GM12878 (cell line): ENCODE measurements around the gene AP1G2. TPM values are rescaled to one million over a fixed set of nuclear protein-coding genes. Genes with fewer than 3 reads are reported as not detected.

Experiments
- ATAC-seq: fragments of 200-7000 bp; cut with Tn5 transposase; 3 replicates; pipeline ENCODE4 v1.9.1; 2020; ENCODE audit warnings: mild to moderate bottlenecking, moderate library complexity
- BruUV-seq: library from RNA; stranded (reverse); fragments of 400-500 nt; replicated peaks from 2 replicates; lab custom pipeline; 2021; lab: Mats Ljungman, UMichigan
- CTCF ChIA-PET: fragments of 300-600 bp; sonication (Branson Sonifier 250); formaldehyde crosslinking; extraction: SDS; loops from one replicate; lab custom pipeline; 2021; ENCODE audit warnings: inconsistent platforms; lab: Yijun Ruan, JAX
- POLR2A ChIA-PET: fragments of 350-600 bp; formaldehyde crosslinking; extraction: SDS; loops from one replicate; lab custom pipeline; 2021; ENCODE audit warnings: inconsistent platforms; lab: Charles Lee
- RAD21 ChIA-PET: fragments of 300-600 bp; sonication (Branson Sonifier 250); formaldehyde crosslinking; loops from one replicate; lab custom pipeline; 2023; ENCODE audit warnings: antibody characterized with exemption; ENCODE audit not compliant: unreplicated experiment; lab: Charles Lee
- SMC1A ChIA-PET: fragments of 300-600 bp; sonication (Branson Sonifier 250); formaldehyde crosslinking; loops from one replicate; lab custom pipeline; 2023; ENCODE audit not compliant: unreplicated experiment, uncharacterized antibody; lab: Charles Lee
- DNase-seq: peaks from one replicate; pipeline ENCODE4 v3.0.0-alpha.2; 2011; ENCODE audit warnings: low read depth, low spot score
- FAIRE-seq: peaks from 3 replicates; lab custom pipeline; 2011; peaks lifted over from hg19 to GRCh38; lab: Jason Lieb, UNC
- H2AFZ ChIP-seq: 2 replicates; pipeline ENCODE4 v1.6.0; 2011; ENCODE audit warnings: low read depth, low read length, control low read depth; ENCODE audit not compliant: control insufficient read depth
- H3K27ac ChIP-seq: 2 replicates; pipeline ENCODE4 v1.5.1; 2011; ENCODE audit warnings: control low read depth; ENCODE audit not compliant: control insufficient read depth, insufficient read depth
- H3K27me3 ChIP-seq, 2 experiments: replicated peaks in 1 of 2; 2 replicates each; pipeline versions ENCODE4 v1.6.0 to v1.6.1; 2011; ENCODE audit warnings: low read length in 1 of 2; ENCODE audit not compliant: control insufficient read depth in 2 of 2, insufficient read depth in 2 of 2
- H3K36me3 ChIP-seq, 2 experiments: 2 replicates each; pipeline ENCODE4 v1.5.1; 2011; ENCODE audit warnings: low read length in 1 of 2; ENCODE audit not compliant: control insufficient read depth in 2 of 2, insufficient read depth in 2 of 2
- H3K4me1 ChIP-seq: 2 replicates; pipeline ENCODE4 v1.6.1; 2011; ENCODE audit warnings: mild to moderate bottlenecking, low read length, moderate library complexity, mixed read lengths; ENCODE audit not compliant: control insufficient read depth, insufficient read depth
- H3K4me2 ChIP-seq: 2 replicates; pipeline ENCODE4 v1.6.0; 2011; ENCODE audit warnings: control low read depth; ENCODE audit not compliant: control insufficient read depth, insufficient read depth
- H3K4me3 ChIP-seq: fragments of 200-600 bp; sonication (generic); 2 replicates; pipeline ENCODE4 v1.5.1; 2016
- H3K79me2 ChIP-seq: 2 replicates; pipeline ENCODE4 v1.6.0; 2011; ENCODE audit warnings: low read length; ENCODE audit not compliant: control insufficient read depth, insufficient read depth
- H3K9ac ChIP-seq: 2 replicates; pipeline ENCODE4 v1.8.0; 2011; ENCODE audit warnings: low read length, control low read depth, mixed read lengths; ENCODE audit not compliant: control insufficient read depth, insufficient read depth
- H3K9me3 ChIP-seq: replicated peaks from 3 replicates; pipeline ENCODE4 v1.5.1; 2011; ENCODE audit warnings: mild to moderate bottlenecking, low read length; ENCODE audit not compliant: control insufficient read depth, insufficient read depth
- H4K20me1 ChIP-seq: 2 replicates; pipeline ENCODE4 v1.6.0; 2011; ENCODE audit not compliant: control insufficient read depth, insufficient read depth
- ATF3 ChIP-seq: IDR thresholded peaks from 2 replicates; pipeline ENCODE4 v1.6.1; 2011; ENCODE audit warnings: low read depth, mild to moderate bottlenecking, low read length, moderate library complexity, borderline replicate concordance; ENCODE audit errors: extremely low read depth
- CBX5 ChIP-seq: sonication (generic); IDR thresholded peaks from 2 replicates; pipeline ENCODE4 v1.6.1; 2016; ENCODE audit warnings: low read depth, moderate library complexity, mild to moderate bottlenecking, inconsistent platforms
- ELK1 ChIP-seq: IDR thresholded peaks from 2 replicates; pipeline ENCODE4 v1.6.1; 2012; ENCODE audit warnings: low read depth, low read length, improper control_type of control experiment
- HCFC1 ChIP-seq: fragments of 150-350 bp; IDR thresholded peaks from 2 replicates; pipeline ENCODE4 v1.6.1; 2014; ENCODE audit warnings: low read length
- HDAC6 ChIP-seq: fragments of 200-600 bp; sonication (generic); IDR thresholded peaks from one replicate; pipeline ENCODE4 v1.8.0; 2017; ENCODE audit warnings: antibody characterized with exemption; ENCODE audit not compliant: unreplicated experiment
- IKZF1 ChIP-seq: fragments of 450-650 bp; conservative IDR thresholded peaks from 2 replicates; pipeline ENCODE4 v1.6.1; 2017; ENCODE audit warnings: antibody characterized with exemption, mild to moderate bottlenecking
- KAT2A ChIP-seq: conservative IDR thresholded peaks from 2 replicates; pipeline ENCODE4 v1.6.1; 2011; ENCODE audit warnings: low read depth, low read length; ENCODE audit not compliant: control insufficient read depth
- KDM1A ChIP-seq: fragments of 200-600 bp; sonication (generic); IDR thresholded peaks from 2 replicates; pipeline ENCODE4 v1.6.1; 2016; ENCODE audit warnings: borderline replicate concordance
- MTA3 ChIP-seq: IDR thresholded peaks from 2 replicates; pipeline ENCODE4 v1.6.1; 2012; ENCODE audit warnings: low read length, inconsistent platforms, borderline replicate concordance
- NR2C2 ChIP-seq: IDR thresholded peaks from 2 replicates; pipeline ENCODE4 v1.6.1; 2011; ENCODE audit warnings: borderline replicate concordance, low read depth; ENCODE audit not compliant: control insufficient read depth, insufficient read length
- RELA ChIP-seq: fragments of 450-650 bp; IDR thresholded peaks from 2 replicates; pipeline ENCODE4 v1.8.0; 2014; ENCODE audit warnings: borderline replicate concordance; ENCODE audit not compliant: partially characterized antibody
- SIX5 ChIP-seq: IDR thresholded peaks from 2 replicates; pipeline ENCODE4 v1.6.1; 2011; ENCODE audit warnings: mild to moderate bottlenecking, low read depth, low read length, moderate library complexity; ENCODE audit not compliant: severe bottlenecking
- STAT3 ChIP-seq: IDR thresholded peaks from 2 replicates; pipeline ENCODE4 v1.6.1; 2011; ENCODE audit warnings: low read depth, low read length, improper control_type of control experiment
- SUPT20H ChIP-seq: IDR thresholded peaks from 2 replicates; pipeline ENCODE4 v1.6.1; 2011; ENCODE audit warnings: low read depth, mild to moderate bottlenecking, low read length, moderate library complexity, borderline replicate concordance; ENCODE audit not compliant: control insufficient read depth
- ZNF207 ChIP-seq: fragments of 450-650 bp; IDR thresholded peaks from 2 replicates; pipeline ENCODE4 v1.6.1; 2014; ENCODE audit warnings: antibody characterized with exemption, mild to moderate bottlenecking, borderline replicate concordance
- WGBS: methylation state at CpG from one replicate; pipeline ENCODE4 v1.1.6; 2016; ENCODE audit warnings: low lambda C conversion rate; ENCODE audit not compliant: insufficient replicate concordance, insufficient coverage; ENCODE audit errors: missing lambda C conversion rate; 5-methylcytosine and 5-hydroxymethylcytosine counted together
- in situ Hi-C: fragments of 300-500 bp; cut with MboI; formaldehyde crosslinking; loops from 9 replicates; pipeline ENCODE4 v1.14.3; 2018; ENCODE audit warnings: mixed read lengths
- intact Hi-C: fragments of 100-400 bp; cut with micrococcal nuclease; formaldehyde crosslinking; loops from one replicate; pipeline ENCODE4 v1.14.2; 2022; ENCODE audit not compliant: unreplicated experiment
- polyA plus RNA-seq, 11 experiments: library from polyadenylated mRNA; depleted of rRNA in 4 of 11; unstranded in 6 of 11; stranded (reverse) in 5 of 11; fragments of >200 nt; fragmentation: Nextera tagmentation in 4 of 11; fragmentation: Illumina TruSeq in 1 of 11; extraction: Ambion mirVana in 4 of 11; extraction: Trizol in 1 of 11; gene quantifications; 1 replicate in 1 of 11; 2 replicates in 10 of 11; pipeline versions ENCODE4 v1.2.1 to v1.2.3, GENCODE V29; 2011 to 2016; ENCODE audit warnings: inconsistent platforms in 2 of 11, missing spikeins in 2 of 11, low read depth in 1 of 11
- total RNA-seq, 4 experiments: library from RNA; depleted of rRNA in 3 of 4; stranded (reverse); fragments of >200 nt in 3 of 4; fragmentation: Illumina TruSeq in 1 of 4; extraction: Trizol in 1 of 4; gene quantifications; 2 replicates each; pipeline versions ENCODE4 v1.2.1 to v1.2.3, GENCODE V29; 2013 to 2021
- TF ChIP-seq, protein P1 (sequence below): fragments of 450-650 bp; IDR thresholded peaks from 2 replicates; pipeline ENCODE4 v1.6.1; 2014; ENCODE audit warnings: mild to moderate bottlenecking
- TF ChIP-seq, protein P2 (sequence below): fragments of 150-350 bp; IDR thresholded peaks from 2 replicates; pipeline ENCODE4 v1.6.1; 2016; ENCODE audit warnings: low read depth, low read length

The AP1G2 gene
- total and polyA plus RNA-seq, 10 of the 15 experiments (the other 5 are each of a cell fraction or from before 2014, with no cell fraction given): 41.5 to 146 (median 103) TPM

DNA sequence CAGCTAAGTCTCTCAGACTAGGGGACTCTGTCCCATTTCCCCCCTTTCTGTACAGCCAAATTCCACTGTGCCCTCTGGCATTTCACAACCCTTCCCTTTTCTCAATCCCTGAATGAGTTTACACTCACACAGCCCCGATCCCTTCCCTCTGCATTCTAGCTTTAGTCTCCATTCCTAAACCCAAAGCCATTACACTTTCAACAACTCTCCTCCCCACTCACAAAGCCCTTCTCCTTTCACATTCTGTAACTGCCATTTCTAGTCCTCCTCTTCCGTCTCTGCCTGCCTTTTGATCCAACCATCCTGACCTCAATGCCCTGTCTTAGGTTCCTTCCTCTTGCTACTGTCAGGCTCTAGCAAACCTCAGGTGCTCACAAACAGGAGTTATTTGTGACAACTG is 19.7 kb downstream of the AP1G2 start (continued):
- TF ChIP-seq SIX5: no peak
- no peak for TF ChIP-seq ZNF207

DNA sequence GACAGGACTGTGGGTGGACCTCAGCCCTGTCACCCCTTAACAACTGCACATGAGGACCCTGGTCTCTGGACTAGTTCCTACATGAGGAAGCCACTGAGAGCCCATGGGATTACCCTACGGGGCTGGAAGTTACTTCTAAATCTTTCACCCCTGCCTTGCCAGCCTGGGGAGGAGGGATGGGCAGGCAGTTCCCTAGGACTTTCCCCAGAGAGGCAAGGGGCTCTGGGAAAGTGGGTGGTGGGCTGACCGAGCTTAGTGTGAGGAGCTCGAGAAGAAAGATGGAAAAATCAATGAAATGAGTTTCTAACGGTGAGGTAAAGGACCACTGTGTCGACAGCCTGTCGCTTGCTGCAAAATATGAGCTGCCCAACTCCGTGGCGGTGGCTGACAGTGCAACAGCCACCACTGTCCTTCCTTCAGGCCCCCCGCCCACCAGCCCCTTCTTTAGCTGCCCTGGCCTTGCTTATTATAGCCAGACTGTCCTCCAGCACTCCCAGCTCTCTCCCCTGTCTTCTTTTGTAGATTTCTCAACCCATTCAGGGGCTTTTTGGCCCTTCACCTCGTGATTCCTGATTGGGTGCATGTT is 21.0 kb downstream of the AP1G2 start:
- H3K4me2 ChIP-seq: no peak overlapping the region
- no TSS peak for BruUV-seq
- RAD21 ChIA-PET: interaction anchor here (1.1 kb wide), 1 partner anchor 11 kb away, joined by 3 read pairs; no protein-coding TSS in a partner anchor
- H3K27me3 ChIP-seq: no peaks in the 10 kb centered on the region
- SMC1A ChIA-PET: interaction anchor here (0.5 to 0.8 kb wide), 2 partner anchors 68 to 399 kb away, joined by 3 read pairs; no protein-coding TSS in a partner anchor
- H3K36me3 ChIP-seq: no peaks in the 10 kb centered on the region
- no peak overlapping the region for H3K27ac ChIP-seq
- DNase-seq (no peak), FAIRE-seq (no peak), ATAC-seq (no peak)
- H3K9ac ChIP-seq: no peak overlapping the region
- CTCF ChIA-PET: interaction anchor here (11.4 kb wide), 1 partner anchor 14 kb away, joined by 131 read pairs; no protein-coding TSS in a partner anchor
- no peak overlapping the region for H2AFZ ChIP-seq
- intact Hi-C loops: no loop called here
- 64% methylated on average over 10 of the region's 10 CpGs for WGBS
- no peak overlapping the region for H3K4me3 ChIP-seq
- H3K79me2 ChIP-seq: no peaks in the 10 kb centered on the region
- H3K4me1 ChIP-seq: no peaks in the 10 kb centered on the region
- H4K20me1 ChIP-seq: no peaks in the 10 kb centered on the region
- POLR2A ChIA-PET: interaction anchor here (0.5 to 0.6 kb wide), 2 partner anchors 27 to 81 kb away, joined by 3 to 10 read pairs; no protein-coding TSS in a partner anchor
- in situ Hi-C loops: no loop called here
- H3K9me3 ChIP-seq: no peaks in the 10 kb centered on the region
- TF ChIP-seq MTA3 (no peak), HDAC6 (no peak), KAT2A (no peak), KDM1A (no peak), ELK1 (no peak), SUPT20H (no peak), RELA (no peak), NR2C2 (no peak), CBX5 (no peak), ATF3 (no peak), STAT3 (no peak), IKZF1 (no peak), HCFC1 (no peak)
- TF ChIP-seq, protein P1, sequence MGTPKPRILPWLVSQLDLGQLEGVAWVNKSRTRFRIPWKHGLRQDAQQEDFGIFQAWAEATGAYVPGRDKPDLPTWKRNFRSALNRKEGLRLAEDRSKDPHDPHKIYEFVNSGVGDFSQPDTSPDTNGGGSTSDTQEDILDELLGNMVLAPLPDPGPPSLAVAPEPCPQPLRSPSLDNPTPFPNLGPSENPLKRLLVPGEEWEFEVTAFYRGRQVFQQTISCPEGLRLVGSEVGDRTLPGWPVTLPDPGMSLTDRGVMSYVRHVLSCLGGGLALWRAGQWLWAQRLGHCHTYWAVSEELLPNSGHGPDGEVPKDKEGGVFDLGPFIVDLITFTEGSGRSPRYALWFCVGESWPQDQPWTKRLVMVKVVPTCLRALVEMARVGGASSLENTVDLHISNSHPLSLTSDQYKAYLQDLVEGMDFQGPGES: no peak
- TF ChIP-seq, protein P2, sequence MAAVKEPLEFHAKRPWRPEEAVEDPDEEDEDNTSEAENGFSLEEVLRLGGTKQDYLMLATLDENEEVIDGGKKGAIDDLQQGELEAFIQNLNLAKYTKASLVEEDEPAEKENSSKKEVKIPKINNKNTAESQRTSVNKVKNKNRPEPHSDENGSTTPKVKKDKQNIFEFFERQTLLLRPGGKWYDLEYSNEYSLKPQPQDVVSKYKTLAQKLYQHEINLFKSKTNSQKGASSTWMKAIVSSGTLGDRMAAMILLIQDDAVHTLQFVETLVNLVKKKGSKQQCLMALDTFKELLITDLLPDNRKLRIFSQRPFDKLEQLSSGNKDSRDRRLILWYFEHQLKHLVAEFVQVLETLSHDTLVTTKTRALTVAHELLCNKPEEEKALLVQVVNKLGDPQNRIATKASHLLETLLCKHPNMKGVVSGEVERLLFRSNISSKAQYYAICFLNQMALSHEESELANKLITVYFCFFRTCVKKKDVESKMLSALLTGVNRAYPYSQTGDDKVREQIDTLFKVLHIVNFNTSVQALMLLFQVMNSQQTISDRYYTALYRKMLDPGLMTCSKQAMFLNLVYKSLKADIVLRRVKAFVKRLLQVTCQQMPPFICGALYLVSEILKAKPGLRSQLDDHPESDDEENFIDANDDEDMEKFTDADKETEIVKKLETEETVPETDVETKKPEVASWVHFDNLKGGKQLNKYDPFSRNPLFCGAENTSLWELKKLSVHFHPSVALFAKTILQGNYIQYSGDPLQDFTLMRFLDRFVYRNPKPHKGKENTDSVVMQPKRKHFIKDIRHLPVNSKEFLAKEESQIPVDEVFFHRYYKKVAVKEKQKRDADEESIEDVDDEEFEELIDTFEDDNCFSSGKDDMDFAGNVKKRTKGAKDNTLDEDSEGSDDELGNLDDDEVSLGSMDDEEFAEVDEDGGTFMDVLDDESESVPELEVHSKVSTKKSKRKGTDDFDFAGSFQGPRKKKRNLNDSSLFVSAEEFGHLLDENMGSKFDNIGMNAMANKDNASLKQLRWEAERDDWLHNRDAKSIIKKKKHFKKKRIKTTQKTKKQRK: no peak
